ENCODE measurements around the gene PLCB1. TPM values are rescaled to one million over a fixed set of nuclear protein-coding genes. Genes with fewer than 3 reads are reported as not detected.
A peak's percentile ranks its signal among the peaks of the same experiment; 100 is the strongest.
"Not testable (repeated sequence)": the region's sequence is repeated elsewhere in the genome, so short reads cannot be mapped to it uniquely, and the experiment has no call there.

Gene PLCB1
- total and polyA plus RNA-seq, 7 donors, result 1.5 to 10.7 (median 4.2) TPM

DNA sequence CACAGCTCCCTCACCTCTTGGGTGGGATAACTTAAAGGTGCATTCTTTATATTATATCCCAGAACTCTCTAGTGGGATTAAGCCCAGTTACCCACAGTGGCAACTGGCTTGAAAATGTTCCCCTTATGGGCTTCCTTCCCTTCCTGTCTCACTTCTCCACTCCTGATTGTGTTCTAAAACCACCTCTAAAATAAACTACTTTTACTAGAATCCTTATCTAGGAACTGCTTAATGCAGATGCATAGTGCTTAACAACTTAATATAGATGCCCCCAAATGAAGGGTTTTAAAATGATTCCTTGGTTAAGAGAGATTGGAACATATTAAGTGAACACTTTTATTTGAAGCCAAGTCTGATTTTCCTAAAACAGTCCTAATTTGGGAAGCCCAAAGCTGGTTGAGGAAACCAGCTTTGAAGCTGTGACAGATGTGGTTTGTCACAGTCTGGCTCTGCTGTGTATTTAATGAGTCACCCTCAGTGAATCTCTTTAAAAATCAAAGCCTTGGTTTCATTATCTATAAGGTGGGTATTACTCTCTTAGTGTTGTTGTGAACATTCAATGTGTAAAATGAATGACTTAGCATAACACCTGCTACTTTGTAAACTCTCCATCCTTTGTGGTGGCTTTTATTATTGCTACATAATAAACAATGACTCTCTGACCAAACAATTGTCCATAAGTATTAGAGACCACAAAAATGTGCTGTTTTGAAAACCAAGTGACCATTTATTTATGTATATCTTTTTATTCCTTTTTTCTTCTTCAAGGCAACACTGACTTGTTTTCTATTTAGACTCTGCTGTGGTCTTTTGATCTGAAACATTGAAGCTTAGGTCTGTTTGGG is 24.4 kb downstream of the PLCB1 start:
- DNase-seq, result no peak
- intact Hi-C loops (cut with DNase I), result no loop called here
- Histone ChIP-seq H3K27me3 (ENCODE audit: insufficient read depth in 3 of 3, low read length in 2 of 3) (no peaks in the 10 kb centered on the region), H3K4me3 (no peak overlapping the region), H3K36me3 (ENCODE audit: insufficient read depth in 1 of 2, low read depth in 1 of 2) (no peaks in the 10 kb centered on the region), H3K9me3 (no peaks in the 10 kb centered on the region), H3K27ac (peak overlapping the region; percentile 78), H3K4me1 (peaks cover 56% of the 10 kb centered on the region)
- no peak for TF ChIP-seq CTCF (IDR thresholded peaks at IDR 0.05)
- no peak for ATAC-seq

DNA sequence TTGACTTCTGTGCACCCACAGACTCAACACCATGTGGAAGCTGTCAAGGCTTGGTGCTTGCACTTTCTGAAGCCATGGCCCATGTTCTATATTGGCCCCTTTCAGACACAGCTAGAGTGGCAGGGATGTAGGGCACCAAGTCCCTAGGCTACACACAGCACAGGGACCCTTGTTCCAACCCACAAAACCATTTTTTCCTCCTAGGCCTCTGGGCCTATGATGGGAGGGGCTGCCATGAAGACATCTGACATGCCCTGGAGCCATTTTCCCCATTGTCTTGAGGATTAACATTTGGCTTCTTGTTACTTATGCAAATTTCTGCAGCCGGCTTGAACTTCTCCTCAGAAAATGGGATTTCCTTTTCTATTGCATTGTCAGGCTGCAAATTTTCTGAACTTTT is 27.2 kb downstream of the PLCB1 start:
- intact Hi-C loops (cut with DNase I), result not testable (repeated sequence)

GRCh38 chr20:8161264-8162071 is 29.4 kb downstream of the PLCB1 start:
- no peak for TF ChIP-seq CTCF (IDR thresholded peaks at IDR 0.05)
- H3K9me3 ChIP-seq, result no peaks in the 10 kb centered on the region
- H3K4me1 ChIP-seq, result peaks cover 29% of the 10 kb centered on the region
- H3K36me3 ChIP-seq (ENCODE audit: insufficient read depth in 1 of 2, low read depth in 1 of 2), result no peaks in the 10 kb centered on the region
- intact Hi-C loops (cut with DNase I), result no loop called here
- H3K27me3 ChIP-seq (ENCODE audit: insufficient read depth in 3 of 3, low read length in 2 of 3), result no peaks in the 10 kb centered on the region
- WGBS, 3 donors, result 32 to 50% (median 41%) methylated on average over 4 of the region's 4 CpGs
- DNase-seq (no peak), ATAC-seq (peak; percentile 68 to 89 (median 86))
- peak overlapping the region; percentile 1 for H3K4me3 ChIP-seq
- peak overlapping the region; percentile 76 for H3K27ac ChIP-seq

More for the DNA sequence above, 27.2 kb downstream of the PLCB1 start:
- H3K27me3 ChIP-seq (ENCODE audit: insufficient read depth in 3 of 3, low read length in 2 of 3); H3K9me3 ChIP-seq; ATAC-seq; H3K36me3 ChIP-seq (ENCODE audit: insufficient read depth in 1 of 2, low read depth in 1 of 2); DNase-seq; H3K27ac ChIP-seq; H3K4me3 ChIP-seq: not testable (repeated sequence)
- WGBS, 3 donors, result 69 to 94% (median 91%) methylated on average over 1 of the region's 1 CpG
- peaks cover 49% of the 10 kb centered on the region for H3K4me1 ChIP-seq

- Histone ChIP-seq H3K36me3 (ENCODE audit: insufficient read depth in 1 of 2, low read depth in 1 of 2) (no peaks in the 10 kb centered on the region), H3K4me1 (peaks cover 24% of the 10 kb centered on the region), H3K4me3 (no peak overlapping the region), H3K27me3 (ENCODE audit: insufficient read depth in 3 of 3, low read length in 2 of 3) (no peaks in the 10 kb centered on the region), H3K9me3 (no peaks in the 10 kb centered on the region), H3K27ac (no peak overlapping the region)
- WGBS, 3 donors, result 66 to 79% (median 75%) methylated on average over 2 of the region's 2 CpGs
- no peak for TF ChIP-seq CTCF (IDR thresholded peaks at IDR 0.05)
- ATAC-seq, result peak in 2 of 4 donors; percentile 41 to 45
- intact Hi-C loops (cut with DNase I), result no loop called here
- DNase-seq, result no peak
Measured at GRCh38 chr20:8162610-8163009, 30.5 kb downstream of the PLCB1 start.

DNA sequence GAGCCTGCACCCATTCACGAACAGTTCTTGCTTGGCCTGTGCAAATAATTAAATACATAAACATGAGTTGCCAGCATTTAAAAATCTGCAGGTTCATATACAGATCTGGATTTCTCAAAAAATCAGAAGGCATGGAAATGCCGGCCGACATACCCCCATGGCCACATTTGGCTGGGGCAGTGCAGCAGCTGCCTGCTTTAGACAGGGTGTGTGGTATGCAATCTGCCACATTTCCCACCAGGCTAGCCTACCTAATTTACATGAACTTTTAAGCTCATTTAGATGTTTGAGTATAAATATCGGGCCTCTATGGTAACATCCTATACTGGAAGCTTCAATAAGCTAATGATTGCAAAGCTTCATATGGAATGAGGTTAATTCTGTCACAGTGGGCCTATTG is 31.5 kb downstream of the PLCB1 start:
- Histone ChIP-seq H3K36me3 (ENCODE audit: insufficient read depth in 1 of 2, low read depth in 1 of 2) (no peaks in the 10 kb centered on the region), H3K27ac (no peak overlapping the region), H3K4me1 (peaks cover 25% of the 10 kb centered on the region), H3K9me3 (no peaks in the 10 kb centered on the region), H3K27me3 (ENCODE audit: insufficient read depth in 3 of 3, low read length in 2 of 3) (no peaks in the 10 kb centered on the region), H3K4me3 (no peak overlapping the region)
- no peak for TF ChIP-seq CTCF (IDR thresholded peaks at IDR 0.05)
- no peak for ATAC-seq
- whole genome bisulfite sequencing, 3 donors, result 83 to 92% (median 88%) methylated on average over 4 of the region's 4 CpGs
- intact Hi-C loops (cut with DNase I), result no loop called here
- DNase-seq, result no peak
